ENCODE results near the gene STRIT1.

STRIT1 gene

DNA sequence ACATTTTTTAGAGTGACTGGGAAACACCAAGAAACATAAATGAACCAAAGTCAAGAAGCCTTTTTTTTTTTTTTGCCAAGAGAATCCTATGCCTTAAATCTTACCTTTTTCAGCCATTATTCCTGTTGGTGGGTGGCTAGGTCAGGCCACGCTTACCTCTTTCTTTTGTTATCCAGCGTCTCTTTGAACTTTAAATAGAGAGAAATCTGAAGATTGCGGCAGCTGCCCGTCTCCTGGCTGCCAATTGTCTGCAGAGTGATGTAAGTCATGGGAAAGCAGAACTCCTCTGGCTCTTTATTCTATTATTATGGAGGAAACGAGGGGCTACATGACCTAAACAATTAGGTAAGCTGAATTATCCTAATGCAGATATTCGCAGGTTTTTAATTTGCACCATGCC, at the start of gene STRIT1:
TSS of gene STRIT1 (minus strand) at position 168 of the 400 bp plus-strand sequence.
- Histone ChIP-seq H3K27me3 (ENCODE audit: control insufficient read depth, insufficient read depth, low read length) (no peaks in the 10 kb centered on the region), H3K4me1 (ENCODE audit: control insufficient read depth, insufficient read depth, low read length) (peaks cover 9% of the 10 kb centered on the region), H3K9me3 (ENCODE audit: control insufficient read depth, insufficient read depth, low read length) (peaks cover 17% of the 10 kb centered on the region), H3K27ac (ENCODE audit: low read depth, low read length) (no peak within 1 kb of the TSS), H3K4me3 (ENCODE audit: low read depth, low read length) (no peak within 1 kb of the TSS), H3K9ac (ENCODE audit: low read depth, low read length) (no peak within 1 kb of the TSS), H3K36me3 (ENCODE audit: control insufficient read depth, insufficient read depth, low read length) (no peaks in the 10 kb centered on the region)

DNA sequence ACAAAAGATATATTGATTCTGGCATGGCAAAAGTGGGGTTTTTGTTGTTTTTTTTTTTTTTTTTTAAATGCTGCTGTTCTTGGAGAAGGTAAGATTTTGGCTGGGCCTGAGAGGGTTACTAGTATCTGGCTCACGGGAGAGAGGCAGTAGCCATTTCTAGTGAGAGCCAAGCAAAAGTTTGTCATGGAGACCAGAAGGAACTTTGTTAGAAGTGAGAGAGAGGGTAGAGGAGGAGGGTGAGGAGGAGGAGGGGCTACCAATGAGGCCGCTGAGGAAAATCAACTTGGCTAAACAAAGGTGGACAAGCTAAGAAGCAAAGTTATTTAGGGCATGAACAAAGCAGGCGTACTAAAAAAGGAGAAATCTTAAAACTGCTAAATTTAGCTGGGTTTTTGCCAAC, 48.9 kb upstream of the STRIT1 start:
- Histone ChIP-seq H3K27ac (ENCODE audit: low read depth, low read length) (no peak overlapping the region), H3K27me3 (ENCODE audit: control insufficient read depth, insufficient read depth, low read length) (no peaks in the 10 kb centered on the region), H3K36me3 (ENCODE audit: control insufficient read depth, insufficient read depth, low read length) (no peaks in the 10 kb centered on the region), H3K4me1 (ENCODE audit: control insufficient read depth, insufficient read depth, low read length) (0 out of 2 replicates have a peak, but pooled peaks cover 6% of the 10 kb centered on the region), H3K9ac (ENCODE audit: low read depth, low read length) (no peak overlapping the region), H3K4me3 (ENCODE audit: low read depth, low read length) (no peak overlapping the region), H3K9me3 (ENCODE audit: control insufficient read depth, insufficient read depth, low read length) (no peaks in the 10 kb centered on the region)

DNA sequence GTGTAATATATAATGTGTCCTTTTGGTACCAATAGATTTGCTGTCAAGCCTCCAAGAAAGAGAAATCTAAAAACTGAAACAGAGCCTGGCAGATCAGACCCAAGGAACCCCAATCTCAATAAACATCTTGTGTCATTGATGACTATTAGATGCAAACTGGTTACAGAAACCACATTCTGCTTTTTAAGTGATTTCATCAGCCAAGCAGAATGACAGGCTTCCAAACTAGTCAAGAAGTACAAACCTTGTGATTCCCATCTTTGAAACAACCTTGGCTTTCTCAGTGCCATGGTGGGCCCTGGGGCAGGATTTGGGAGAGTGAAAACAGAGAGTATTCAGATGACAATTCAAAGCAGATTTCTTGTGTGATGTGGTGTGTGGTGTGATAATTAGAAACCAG, 45.6 kb upstream of the STRIT1 start:
- no peaks in the 10 kb centered on the region for H3K9me3 ChIP-seq (ENCODE audit: control insufficient read depth, insufficient read depth, low read length)

DNA sequence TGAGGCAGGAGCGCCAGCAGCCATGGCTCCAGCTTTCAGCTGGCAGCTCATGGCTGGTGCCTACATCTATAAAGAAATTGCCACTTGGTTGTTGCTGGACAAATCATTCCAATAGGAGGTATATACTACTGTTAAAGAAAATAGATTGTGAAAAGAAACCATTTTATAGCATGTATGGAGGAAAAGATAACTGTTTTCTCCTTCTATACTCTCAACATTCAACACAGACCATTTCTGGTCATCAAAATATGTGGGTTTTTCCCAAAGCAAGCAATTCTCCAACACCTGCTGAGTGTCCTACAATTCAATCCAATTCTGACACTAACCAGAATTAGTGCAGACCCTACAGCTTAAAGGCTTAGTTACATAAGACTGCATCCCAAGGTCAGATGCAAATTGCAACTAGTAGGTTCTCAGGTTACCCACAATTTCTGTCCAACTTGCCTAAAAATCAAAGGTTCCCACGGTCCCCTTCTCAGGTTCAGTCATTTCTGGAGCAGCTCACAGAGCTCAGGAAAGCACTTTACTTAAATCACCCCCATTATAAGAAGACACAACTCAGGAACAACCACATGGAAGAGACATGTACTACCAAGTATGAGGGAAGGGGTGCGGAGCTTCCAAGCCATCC, 42.4 kb upstream of the STRIT1 start:
- H3K4me1 ChIP-seq (ENCODE audit: control insufficient read depth, insufficient read depth, low read length): no peaks in the 10 kb centered on the region; the same call in 1 of the 2 replicates
- no peaks in the 10 kb centered on the region for H3K36me3 ChIP-seq (ENCODE audit: control insufficient read depth, insufficient read depth, low read length)
- no peak overlapping the region for H3K9ac ChIP-seq (ENCODE audit: low read depth, low read length)
- H3K27ac ChIP-seq (ENCODE audit: low read depth, low read length): no peak overlapping the region
- no peak overlapping the region for H3K4me3 ChIP-seq (ENCODE audit: low read depth, low read length)
- no peaks in the 10 kb centered on the region for H3K9me3 ChIP-seq (ENCODE audit: control insufficient read depth, insufficient read depth, low read length)
- no peaks in the 10 kb centered on the region for H3K27me3 ChIP-seq (ENCODE audit: control insufficient read depth, insufficient read depth, low read length)

More for the DNA sequence above, 45.6 kb upstream of the STRIT1 start:
- H3K36me3 ChIP-seq (ENCODE audit: control insufficient read depth, insufficient read depth, low read length): no peaks in the 10 kb centered on the region
- H3K27me3 ChIP-seq (ENCODE audit: control insufficient read depth, insufficient read depth, low read length): no peaks in the 10 kb centered on the region
- H3K27ac ChIP-seq (ENCODE audit: low read depth, low read length): no peak overlapping the region
- no peak overlapping the region for H3K9ac ChIP-seq (ENCODE audit: low read depth, low read length)
- peaks cover 6% of the 10 kb centered on the region; the same call in 1 of the 2 replicates for H3K4me1 ChIP-seq (ENCODE audit: control insufficient read depth, insufficient read depth, low read length)
- no peak overlapping the region for H3K4me3 ChIP-seq (ENCODE audit: low read depth, low read length)

DNA sequence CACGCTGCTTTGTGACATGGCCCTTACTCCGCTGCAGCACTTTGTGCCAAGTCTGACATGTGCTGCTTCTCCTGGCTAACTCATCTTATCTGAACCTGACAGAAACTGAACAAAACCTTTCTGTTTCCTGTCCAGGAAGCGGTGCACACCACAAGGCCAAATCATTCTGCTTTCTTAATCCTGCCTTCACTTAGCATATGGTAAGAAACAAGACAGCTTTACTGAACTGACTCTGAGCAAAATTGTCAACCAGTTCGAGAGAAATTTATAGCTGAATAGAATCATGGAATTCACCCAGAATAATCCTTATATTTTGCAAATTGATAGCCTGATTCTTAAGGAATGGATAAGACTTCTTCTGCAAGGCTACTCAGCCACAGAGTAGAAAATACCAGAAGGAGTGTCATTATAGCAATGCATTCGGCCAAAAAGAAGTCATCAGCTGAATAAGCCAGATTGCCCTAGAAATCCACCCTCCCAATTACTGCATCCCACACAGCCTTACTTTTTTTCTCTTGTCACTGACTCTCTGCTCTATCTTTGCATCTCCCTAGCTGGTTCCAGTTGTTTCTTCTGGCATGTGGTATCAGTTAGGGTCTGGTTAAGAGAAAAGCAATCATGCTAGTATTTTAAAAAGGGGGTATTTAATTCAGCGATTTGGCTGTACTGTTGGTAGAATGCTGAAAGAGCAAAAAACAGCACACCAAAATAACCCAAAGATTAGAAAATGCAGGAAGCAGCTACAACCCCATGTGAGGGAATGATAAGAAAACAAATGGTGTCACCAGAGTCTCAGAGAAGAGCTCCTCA, 41.6 kb upstream of the STRIT1 start:
- no peaks in the 10 kb centered on the region for H3K36me3 ChIP-seq (ENCODE audit: control insufficient read depth, insufficient read depth, low read length)
- no peaks in the 10 kb centered on the region for H3K9me3 ChIP-seq (ENCODE audit: control insufficient read depth, insufficient read depth, low read length)
- H3K4me3 ChIP-seq (ENCODE audit: low read depth, low read length): no peak overlapping the region
- H3K4me1 ChIP-seq (ENCODE audit: control insufficient read depth, insufficient read depth, low read length): no peaks in the 10 kb centered on the region; the same call in 1 of the 2 replicates
- no peak overlapping the region for H3K27ac ChIP-seq (ENCODE audit: low read depth, low read length)
- no peaks in the 10 kb centered on the region for H3K27me3 ChIP-seq (ENCODE audit: control insufficient read depth, insufficient read depth, low read length)
- H3K9ac ChIP-seq (ENCODE audit: low read depth, low read length): no peak overlapping the region

DNA sequence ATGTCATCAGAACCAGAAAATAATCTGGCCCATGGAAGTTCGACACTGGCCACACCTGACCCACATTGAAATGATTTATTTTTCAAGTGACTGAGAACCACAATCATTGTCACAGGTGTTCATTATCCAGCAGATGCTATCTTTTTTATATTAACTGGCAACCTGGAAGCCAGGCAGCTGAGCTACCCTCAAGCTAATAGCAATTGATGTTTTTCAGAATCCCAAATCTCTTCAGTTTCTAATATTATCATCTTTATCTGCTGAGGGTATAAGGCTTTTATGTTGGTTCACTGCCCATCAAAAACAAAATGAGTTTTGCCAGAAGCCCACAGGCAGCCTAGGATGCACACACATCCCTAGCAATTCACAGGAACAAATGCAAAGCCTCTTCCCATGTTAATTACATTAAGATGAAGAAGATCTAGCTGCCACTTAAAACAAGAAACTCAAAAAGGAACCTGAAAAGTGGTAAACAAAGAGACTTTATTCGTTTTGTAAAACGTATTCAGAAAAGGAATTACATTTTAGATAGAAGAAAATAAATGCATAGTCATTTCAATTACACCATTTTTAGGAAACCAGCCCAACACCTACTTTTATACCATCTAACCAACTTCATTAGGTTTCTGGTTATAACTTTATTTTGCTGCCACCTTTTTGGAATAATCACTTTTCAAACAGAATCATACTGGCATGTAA, 40.9 kb upstream of the STRIT1 start:
- H3K4me1 ChIP-seq (ENCODE audit: control insufficient read depth, insufficient read depth, low read length): no peaks in the 10 kb centered on the region; the same call in 1 of the 2 replicates
- no peak overlapping the region for H3K4me3 ChIP-seq (ENCODE audit: low read depth, low read length)
- H3K9me3 ChIP-seq (ENCODE audit: control insufficient read depth, insufficient read depth, low read length): no peaks in the 10 kb centered on the region
- no peak overlapping the region for H3K27ac ChIP-seq (ENCODE audit: low read depth, low read length)
- H3K9ac ChIP-seq (ENCODE audit: low read depth, low read length): no peak overlapping the region
- no peaks in the 10 kb centered on the region for H3K36me3 ChIP-seq (ENCODE audit: control insufficient read depth, insufficient read depth, low read length)
- no peaks in the 10 kb centered on the region for H3K27me3 ChIP-seq (ENCODE audit: control insufficient read depth, insufficient read depth, low read length)

DNA sequence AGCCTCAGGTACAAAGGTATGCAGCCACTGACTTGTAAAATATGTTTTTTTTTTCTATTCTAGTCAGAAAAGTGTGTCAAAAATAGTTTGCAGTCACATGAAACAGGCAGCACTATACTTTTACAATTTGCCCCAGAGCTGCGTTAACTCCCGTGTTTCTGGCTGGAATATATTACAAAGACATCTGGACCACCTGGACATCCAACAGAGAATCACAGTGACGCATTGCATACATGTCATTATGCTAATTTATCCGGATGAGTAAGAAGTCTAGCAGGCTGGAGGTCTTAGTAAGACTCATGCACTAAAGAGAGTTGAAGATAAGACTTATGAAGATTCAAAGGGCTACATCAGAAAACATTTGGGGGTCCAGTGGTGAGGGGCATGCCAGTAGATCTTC, 39.2 kb upstream of the STRIT1 start:
- Histone ChIP-seq H3K4me1 (ENCODE audit: control insufficient read depth, insufficient read depth, low read length) (no peaks in the 10 kb centered on the region; the same call in 1 of the 2 replicates), H3K9me3 (ENCODE audit: control insufficient read depth, insufficient read depth, low read length) (no peaks in the 10 kb centered on the region), H3K9ac (ENCODE audit: low read depth, low read length) (no peak overlapping the region), H3K36me3 (ENCODE audit: control insufficient read depth, insufficient read depth, low read length) (no peaks in the 10 kb centered on the region), H3K27ac (ENCODE audit: low read depth, low read length) (no peak overlapping the region), H3K4me3 (ENCODE audit: low read depth, low read length) (no peak overlapping the region), H3K27me3 (ENCODE audit: control insufficient read depth, insufficient read depth, low read length) (no peaks in the 10 kb centered on the region)

DNA sequence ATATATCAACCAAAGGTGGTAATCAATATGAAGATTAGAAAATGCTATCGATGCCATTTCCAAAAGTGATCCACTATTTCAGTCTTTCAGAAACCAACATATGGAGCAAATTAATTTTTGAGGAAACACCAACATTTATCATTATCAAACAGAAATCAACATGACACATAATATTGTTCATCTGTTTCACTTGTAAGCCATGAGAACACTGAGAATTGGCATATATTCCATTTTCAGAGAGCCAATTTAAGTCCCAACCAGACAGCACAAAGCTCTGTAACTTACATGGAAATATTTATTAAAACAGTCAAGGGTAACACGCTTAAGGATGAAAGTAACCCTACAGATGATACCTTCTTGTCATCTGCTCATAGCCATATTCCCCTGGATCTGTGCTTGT, 37.6 kb upstream of the STRIT1 start:
- no peaks in the 10 kb centered on the region for H3K36me3 ChIP-seq (ENCODE audit: control insufficient read depth, insufficient read depth, low read length)
- H3K9ac ChIP-seq (ENCODE audit: low read depth, low read length): no peak overlapping the region
- H3K27ac ChIP-seq (ENCODE audit: low read depth, low read length): no peak overlapping the region
- H3K4me1 ChIP-seq (ENCODE audit: control insufficient read depth, insufficient read depth, low read length): peaks cover 5% of the 10 kb centered on the region; the same call in 1 of the 2 replicates
- H3K9me3 ChIP-seq (ENCODE audit: control insufficient read depth, insufficient read depth, low read length): no peaks in the 10 kb centered on the region
- no peak overlapping the region for H3K4me3 ChIP-seq (ENCODE audit: low read depth, low read length)
- no peaks in the 10 kb centered on the region for H3K27me3 ChIP-seq (ENCODE audit: control insufficient read depth, insufficient read depth, low read length)

DNA sequence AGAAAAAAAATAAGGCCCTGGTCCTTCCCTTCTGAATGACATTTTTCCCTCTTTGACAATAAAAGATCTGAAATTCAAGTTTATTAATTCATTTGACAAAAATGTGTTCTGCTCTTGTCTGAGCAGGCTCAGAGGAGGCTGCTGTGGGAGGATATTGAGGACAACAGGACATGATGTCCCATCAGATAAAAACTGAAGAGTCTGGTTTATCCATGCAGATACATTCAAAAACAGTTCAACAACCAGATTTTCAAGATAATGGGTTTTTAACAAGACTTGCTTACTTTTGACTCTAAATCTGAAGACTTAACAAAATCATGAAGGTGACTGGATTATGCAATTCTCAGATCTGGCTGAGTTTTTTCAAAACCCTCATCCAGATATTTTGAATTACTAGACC, 36.9 kb upstream of the STRIT1 start:
- no peak overlapping the region for H3K9ac ChIP-seq (ENCODE audit: low read depth, low read length)
- H3K4me1 ChIP-seq (ENCODE audit: control insufficient read depth, insufficient read depth, low read length): 0 out of 2 replicates have a peak, but pooled peaks cover 5% of the 10 kb centered on the region
- H3K9me3 ChIP-seq (ENCODE audit: control insufficient read depth, insufficient read depth, low read length): no peaks in the 10 kb centered on the region
- H3K4me3 ChIP-seq (ENCODE audit: low read depth, low read length): no peak overlapping the region
- H3K36me3 ChIP-seq (ENCODE audit: control insufficient read depth, insufficient read depth, low read length): no peaks in the 10 kb centered on the region
- H3K27ac ChIP-seq (ENCODE audit: low read depth, low read length): no peak overlapping the region
- no peaks in the 10 kb centered on the region for H3K27me3 ChIP-seq (ENCODE audit: control insufficient read depth, insufficient read depth, low read length)

DNA sequence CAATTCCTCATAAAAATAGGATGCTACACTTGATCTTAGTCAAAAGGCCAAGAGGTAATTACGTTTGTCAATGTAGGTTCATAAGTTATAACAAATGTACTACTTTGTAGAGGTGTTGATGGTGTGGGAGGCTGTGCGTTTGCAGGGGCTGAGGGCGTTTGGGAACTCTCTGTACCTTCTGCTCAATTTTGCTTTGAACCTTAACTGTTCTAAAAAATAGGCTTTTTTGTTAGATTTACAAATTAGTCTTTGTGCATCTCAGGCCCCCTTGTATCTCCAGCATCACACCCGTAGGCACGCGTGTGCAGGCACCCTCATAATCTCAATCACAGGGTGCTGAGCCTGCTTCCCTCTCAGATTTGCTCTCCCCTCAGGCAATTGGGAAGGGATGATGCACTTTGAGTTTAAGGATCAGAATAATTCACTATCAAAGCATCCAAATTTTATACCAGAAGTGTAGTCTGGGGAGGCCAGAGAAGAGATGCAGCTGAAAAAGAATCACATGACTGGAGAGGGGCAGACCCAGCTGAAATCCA, 36.1 kb upstream of the STRIT1 start:
- H3K4me3 ChIP-seq (ENCODE audit: low read depth, low read length): no peak overlapping the region
- 0 out of 2 replicates have a peak, but pooled peaks cover 5% of the 10 kb centered on the region for H3K4me1 ChIP-seq (ENCODE audit: control insufficient read depth, insufficient read depth, low read length)
- H3K27ac ChIP-seq (ENCODE audit: low read depth, low read length): no peak overlapping the region
- H3K27me3 ChIP-seq (ENCODE audit: control insufficient read depth, insufficient read depth, low read length): no peaks in the 10 kb centered on the region
- H3K9me3 ChIP-seq (ENCODE audit: control insufficient read depth, insufficient read depth, low read length): no peaks in the 10 kb centered on the region
- no peaks in the 10 kb centered on the region for H3K36me3 ChIP-seq (ENCODE audit: control insufficient read depth, insufficient read depth, low read length)
- no peak overlapping the region for H3K9ac ChIP-seq (ENCODE audit: low read depth, low read length)

Measured in HUES48 (cell line).